Stimulated activated CD4-positive, alpha-beta T cell treated with anti-CD3 and anti-CD28 coated beads, Interleukin-2, amount 100 ng/mL, for 4 hours (primary cell): Measurements from ENCODE around the gene CENPM.

Experiments
- DNase-seq: peaks from one replicate; pipeline ENCODE4 v3.0.0-alpha.2; 2020; ENCODE audit warnings: low read depth

CENPM gene

DNA sequence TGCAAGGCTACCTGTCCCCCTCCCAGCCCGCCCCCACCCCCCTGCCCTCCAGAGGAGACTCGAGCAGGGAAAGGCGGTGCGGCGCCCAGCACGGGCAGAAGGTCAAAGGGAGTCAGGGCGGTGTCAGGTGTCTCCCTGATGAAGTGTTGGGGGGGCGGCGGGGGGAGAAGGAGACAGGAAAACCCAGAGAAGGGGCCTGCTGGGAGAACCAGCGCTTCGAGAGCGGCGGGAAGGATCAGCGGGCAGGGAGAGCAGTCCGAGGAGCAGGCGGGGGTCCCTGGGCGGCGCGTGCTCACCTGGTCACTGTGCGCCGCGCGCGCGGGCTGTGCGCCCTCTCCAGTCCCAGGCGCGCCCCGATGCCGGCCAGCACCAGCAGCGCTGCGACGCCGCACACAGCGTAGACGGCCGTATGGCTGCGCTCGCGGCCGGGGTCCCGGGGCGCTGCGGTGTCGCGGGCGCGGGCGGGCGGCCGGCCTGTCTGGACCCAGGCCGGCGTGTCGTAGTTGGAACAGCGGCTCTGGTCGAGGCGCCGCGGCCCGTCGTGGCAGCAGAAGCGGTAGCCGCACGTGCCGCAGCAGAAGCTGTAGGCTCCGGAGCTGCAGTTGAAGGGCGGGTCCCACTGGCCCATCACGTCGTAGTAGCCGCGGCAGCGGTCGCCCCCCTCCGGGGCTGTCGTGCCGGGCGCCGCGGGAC lies 33.0 kb downstream of the CENPM start:
- DNase-seq = no peak

DNA sequence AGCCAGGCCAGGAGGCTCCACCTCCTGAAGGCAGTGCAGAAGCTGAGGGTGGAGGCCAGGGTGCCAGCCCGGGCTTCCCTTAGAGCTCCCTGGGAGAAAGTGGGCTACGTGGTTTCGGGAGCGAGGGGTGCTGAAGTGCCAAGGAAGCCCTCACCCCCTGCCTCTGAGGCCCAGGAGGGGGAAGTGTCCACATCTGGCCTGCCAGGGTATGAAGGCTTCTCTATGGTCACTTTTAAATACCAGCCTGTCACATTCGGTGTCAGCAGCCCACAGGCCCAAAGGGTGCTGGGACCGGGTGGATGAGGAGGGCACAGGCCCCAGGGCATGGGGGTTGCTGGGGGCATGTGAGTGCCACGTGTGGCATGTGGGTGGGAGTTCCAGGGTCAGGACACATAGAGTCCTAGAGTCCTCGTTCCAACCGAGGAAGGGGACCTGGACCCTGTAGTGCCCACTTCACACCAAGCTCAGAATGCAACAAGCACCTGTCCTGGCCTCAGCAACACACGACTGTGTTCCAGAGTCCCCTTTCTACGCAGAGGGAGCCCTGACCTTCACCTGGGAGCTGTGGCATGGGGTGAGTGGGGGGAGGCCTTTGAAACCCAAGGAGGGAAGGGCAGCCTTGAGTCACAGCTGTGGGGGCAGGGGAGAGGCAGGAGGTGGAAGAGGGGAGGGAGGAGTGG lies 33.8 kb downstream of the CENPM start:
- DNase-seq = no peak

DNA sequence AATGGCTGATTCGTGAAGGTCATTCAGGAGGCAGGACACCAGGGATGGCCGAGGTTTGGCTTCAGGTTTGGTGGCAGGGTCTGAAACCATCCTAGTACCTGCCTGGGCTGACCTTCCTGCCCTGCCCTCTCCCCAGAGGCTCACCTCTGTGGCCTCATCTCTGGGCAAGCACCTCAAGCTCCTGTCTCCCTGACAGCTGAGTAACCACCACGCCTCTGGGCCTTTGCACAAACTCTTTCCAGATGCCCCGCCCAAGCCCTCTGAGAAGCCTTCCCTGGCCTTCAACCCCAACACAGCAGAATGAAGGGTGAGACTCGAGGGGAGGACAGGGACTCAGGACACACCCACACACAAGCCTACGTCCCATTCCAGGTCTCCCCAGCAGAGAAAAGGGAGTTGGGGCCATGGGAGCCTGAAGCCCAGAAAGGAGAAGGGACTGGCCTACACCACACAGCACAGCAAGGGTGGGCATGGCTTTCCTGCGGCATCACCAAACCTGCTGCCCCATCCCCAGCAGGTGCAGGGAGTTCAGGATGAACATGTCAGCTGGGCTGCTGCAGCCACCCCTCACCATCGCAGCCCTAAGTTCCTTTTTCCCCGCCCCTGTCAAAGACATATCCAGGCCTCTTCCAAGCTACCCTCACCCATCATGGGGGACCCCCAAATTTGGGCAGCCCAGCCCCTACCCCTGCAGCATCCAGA lies 34.5 kb downstream of the CENPM start:
- no peak for DNase-seq

DNA sequence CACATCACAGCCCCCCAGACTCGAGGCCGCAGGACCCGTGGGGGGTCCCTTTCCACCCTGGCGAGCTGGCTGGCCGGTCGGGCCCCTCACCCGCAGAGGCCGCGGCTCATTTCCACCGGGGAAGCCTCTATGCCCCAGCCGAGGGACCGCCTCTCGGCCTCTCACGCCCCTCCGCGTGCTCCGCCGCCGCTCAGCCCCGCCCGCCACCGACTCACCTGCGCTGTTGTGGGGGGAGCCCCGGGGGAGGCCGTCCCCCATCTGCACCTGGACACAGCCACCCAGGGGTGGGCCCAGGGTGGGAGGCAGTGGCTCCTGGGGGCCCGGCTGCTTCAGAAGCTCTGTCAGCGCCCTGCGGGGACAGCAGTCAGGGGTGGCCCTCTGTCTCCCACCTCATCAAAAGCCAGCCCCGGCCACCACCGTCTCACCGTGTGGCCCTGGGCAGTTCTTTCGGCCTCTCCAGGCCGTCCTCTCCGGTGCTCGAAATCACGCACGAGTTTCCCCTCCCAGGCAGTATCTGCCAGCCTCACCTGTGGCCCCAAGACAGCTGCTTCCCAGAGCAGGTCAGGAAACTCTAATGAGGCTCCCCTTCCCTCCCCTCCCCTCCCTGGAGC lies 35.8 kb downstream of the CENPM start:
- DNase-seq = no peak

DNA sequence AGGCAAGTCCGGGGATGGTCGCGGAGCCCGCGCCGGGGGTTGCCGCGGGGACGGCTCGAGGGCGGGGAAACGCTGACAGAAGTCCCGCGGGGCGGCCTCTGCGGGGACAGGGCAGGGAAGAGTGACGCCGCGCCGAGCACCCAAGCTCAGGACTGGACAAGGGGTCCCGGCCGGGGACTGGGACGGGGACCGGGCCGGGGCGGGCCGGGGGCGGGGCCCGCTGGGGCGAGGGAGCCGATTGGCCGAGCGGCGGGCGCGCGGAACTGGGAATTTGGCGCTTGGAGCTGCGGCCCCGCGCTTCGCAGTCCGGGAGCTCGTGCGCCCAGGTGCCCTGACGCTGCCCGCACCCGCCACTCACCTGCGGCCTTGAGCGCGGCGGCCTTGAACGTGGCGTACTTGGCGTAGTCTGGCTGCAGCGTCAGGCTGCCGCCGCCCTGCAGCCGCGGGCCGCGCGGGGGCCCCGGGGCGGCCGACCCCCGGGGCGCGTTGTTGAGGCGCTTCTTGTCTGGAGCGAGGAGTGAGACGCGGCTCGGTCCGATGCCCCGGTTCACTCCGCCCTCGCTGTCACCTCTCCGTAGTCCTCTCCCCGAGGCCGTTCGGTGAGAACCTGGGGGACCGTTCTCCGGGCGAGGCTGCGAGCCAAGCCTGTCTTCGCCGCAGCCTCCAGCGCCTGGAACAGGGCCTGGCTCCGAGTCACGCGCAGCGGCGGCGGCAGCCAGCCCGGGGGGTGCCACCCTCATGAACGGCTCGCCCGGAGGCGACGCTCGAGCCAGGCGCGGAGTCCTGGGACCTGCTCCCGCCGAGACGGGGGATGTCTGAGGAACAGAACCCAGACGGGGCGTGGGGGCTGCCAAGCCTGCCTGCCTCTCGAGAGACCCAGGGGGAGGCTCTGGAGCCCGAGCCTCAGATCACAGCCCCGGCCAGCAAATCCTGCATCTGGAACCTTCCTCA lies 36.6 kb downstream of the CENPM start:
- DNase-seq = no peak

DNA sequence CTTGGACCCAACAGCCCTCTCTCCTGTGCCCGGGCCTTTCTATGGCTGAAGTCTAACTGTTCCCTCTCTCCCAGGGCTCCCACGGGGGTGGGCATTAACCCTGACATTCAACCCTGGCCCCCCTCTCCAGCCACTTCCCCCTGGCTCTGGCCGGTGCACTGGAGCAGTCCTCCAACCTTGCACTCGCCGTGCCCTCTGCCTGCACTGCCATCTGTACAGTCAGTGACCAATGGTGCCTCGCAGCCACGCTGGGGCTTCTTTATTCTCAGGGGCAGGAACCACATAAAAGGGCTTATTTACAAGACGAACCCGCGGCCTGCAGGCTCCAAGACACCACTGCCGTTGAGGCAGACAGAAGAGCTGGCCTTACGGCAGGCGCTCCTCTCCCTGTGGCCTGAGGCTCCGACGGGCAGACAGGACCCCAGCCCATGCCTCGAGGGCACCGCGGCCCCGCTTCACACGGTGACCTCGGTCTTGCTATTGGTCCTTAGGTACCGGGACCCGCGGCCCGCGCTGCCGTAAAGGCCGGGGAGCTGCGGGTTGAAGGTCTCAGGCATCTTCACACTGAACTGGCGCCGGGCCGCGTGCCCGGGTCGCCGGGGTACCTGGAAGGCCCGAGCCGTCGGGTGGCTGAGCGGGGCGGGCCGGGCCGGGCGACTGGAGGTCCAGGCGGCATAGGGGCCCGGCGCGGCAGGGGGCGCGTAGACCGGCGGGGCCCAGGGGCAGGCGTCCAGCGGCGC lies 37.5 kb downstream of the CENPM start:
- DNase-seq = no peak

DNA sequence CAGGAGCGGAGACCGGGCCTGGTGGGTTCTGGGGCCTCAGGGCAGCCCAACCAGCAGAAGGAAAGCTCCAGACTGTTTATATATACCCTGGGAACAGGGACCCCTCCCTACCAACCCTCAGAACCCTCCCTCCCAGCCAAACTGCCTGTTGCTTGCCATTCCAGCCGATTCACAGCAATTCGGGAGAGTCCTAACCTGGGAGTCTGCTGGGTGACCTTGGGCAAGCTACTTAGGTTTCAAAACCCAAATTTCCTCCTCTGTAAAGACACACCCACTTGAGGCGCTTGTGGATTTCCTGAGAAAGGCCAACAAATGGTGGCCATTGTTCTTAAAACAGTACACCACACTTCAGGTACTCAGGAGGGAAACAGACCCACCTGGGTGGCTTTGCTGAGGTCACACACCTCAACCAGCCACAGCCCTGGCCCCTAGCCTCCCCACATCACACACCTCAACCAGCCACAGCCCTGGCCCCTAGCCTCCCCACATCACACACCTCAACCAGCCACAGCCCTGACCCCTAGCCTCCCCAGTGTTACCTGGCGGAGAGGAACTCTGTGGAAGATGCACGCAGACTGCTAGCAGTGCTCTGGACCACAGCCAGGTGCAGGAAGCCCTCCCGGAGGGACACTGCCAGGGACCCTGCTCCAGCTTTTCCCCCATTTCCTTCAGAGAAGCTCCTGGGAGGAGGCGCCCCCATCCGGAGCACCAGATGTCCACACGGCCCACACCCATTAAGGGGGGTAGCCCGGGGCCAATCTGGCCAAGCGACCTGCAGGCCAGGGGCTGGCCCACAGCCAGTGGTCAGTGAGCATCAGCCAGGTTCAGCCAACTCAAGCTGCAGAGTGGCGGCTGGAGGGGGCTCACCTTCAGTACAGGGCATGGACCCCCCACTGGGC lies 38.3 kb downstream of the CENPM start:
- no peak for DNase-seq

DNA sequence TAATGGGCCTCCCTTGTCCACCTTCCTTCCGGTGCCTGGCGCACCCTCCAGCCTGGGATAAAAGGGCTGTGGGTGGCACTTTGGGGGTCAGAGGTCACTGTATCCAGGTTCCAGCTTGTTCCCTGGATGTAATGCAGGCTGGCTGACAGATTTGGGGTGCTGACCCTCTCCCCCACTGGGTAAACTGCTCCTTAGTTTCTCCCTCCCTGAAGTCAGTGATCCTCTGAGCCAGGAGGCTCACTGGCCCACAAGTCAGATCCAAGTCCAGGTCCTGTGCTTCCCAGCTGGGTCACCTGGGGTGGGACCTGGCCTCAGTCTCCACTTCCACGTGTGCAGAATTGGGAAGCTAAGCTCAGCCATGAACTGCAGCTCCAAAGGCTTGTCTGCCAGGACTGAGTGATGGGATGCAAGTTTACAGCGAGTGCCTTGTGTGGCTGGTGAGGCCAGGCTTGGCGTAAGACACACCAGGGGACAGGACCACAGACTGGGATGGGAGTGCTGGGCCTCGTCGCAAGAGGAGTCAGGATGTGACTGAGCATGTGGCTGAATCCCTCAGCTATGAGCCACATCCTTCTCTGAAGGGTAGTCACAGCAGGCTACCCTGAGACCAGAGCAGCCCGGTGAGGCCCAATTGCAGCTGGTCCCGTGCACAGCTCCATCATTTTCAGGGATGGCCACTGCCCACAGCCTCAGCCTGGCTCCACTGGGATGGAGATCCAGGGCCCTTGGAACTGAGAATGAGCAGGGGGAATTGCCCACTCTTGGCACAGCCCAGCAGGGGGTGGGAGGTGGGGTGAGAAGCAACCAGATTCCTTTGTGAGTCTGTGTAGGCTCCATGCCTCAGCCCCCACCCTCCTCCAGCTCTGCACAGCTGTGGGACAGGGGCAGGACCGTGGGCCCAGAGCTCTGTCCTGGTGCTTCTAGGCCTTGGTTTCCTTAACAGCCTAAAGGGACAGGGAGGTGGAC lies 39.2 kb downstream of the CENPM start:
- no peak for DNase-seq

DNA sequence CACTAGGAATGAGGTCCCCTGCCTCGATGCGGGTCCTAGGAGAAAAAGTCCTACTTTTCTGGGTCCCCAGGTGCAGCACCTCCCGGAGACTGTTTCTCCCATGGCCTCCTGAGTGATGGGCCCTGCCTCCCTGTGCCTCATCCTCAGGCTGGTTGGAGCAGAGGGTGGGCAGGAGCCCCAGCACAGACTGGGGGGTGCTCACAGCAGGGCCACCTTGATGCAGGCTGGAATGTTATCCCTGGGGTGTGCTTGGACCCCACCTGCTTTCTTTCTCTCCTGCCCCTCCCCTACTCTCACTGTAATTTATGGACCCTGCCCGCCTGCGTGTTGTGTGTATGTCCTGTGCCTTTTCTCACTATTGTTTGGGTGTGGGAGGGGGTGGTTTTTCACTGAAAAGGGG lies 40.1 kb downstream of the CENPM start:
- no peak for DNase-seq

DNA sequence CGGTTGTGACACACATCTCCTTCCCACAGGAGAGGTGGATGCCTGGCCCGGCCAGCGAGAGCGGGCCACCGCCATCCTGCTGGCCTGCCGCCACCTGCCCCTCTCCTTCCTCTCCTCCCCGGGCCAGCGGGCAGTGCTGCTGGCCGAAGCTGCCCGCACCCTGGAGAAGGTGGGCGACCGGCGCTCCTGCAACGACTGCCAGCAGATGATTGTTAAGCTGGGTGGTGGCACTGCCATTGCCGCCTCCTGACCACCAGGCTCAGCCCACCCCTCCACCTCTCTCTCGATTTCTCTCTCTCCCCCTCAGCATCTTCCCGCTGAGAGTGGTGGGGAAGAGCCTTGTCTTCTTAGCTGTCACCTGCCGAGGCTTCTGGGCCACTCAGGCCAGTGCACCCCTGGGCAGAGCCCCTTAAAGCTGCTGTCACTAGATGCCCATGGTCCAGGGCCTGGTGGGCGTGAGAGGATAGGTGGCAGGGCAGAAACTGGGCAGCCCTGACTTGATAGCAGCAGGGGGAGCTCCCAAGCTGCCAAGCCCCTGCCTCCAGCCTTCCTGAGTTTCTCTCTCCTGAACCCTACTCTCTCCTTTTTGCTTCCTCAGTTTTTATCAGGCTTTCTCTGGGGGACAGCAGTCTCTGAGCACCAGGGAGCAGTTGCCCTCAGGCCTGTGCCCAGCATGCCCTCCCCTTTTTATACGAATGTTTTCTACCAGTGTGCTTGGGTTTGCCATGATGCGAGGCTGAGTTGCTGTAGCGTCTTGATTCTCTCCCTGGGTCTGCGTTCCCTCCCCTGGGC lies 41.3 kb downstream of the CENPM start:
- DNase-seq = no peak

DNA sequence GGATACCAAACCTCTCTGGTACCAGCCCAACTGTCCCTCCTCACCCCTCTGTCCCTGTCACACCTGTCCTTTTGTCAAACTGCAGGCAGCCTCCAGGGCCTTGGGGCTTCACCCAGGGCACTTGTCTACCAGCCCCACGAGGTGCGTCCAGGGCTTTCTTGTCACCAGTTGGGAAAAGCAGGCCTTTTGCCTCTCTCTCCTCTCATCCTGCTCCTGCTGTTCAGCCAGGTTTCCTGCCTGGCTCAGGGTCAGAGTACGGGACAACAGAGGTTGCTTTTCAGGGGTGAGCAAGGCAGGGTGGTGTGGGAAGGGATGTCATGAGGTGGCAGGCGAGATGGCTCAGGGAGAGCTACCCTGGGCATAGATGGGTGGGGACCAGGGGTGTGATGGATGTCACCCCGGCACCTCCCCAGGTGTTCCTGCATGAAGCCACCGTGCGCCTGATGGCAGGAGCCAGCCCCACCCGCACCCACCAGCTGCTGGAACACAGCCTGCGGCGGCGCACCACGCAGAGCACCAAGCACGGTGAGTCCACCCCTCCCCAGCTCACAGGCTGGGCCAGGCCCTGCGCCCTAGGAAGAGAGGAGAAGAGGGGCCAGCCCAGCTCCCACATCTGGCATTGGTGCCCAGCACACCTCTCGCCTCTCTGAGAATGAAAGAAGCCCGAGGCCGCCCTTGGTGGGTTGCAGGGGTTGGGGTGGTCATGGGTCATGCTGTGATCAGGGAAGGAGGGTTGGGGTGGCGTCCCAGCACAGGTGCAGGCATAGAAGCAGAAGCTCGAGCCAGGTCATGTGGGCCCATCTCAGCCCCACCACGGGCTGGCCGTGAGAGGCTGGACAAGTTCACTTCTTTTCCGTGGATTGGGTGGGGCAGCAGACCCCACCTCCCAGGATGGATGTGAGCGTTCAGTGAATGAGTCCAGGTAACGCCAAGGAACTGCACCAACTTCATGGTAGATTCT lies 42.2 kb downstream of the CENPM start:
- DNase-seq = no peak

DNA sequence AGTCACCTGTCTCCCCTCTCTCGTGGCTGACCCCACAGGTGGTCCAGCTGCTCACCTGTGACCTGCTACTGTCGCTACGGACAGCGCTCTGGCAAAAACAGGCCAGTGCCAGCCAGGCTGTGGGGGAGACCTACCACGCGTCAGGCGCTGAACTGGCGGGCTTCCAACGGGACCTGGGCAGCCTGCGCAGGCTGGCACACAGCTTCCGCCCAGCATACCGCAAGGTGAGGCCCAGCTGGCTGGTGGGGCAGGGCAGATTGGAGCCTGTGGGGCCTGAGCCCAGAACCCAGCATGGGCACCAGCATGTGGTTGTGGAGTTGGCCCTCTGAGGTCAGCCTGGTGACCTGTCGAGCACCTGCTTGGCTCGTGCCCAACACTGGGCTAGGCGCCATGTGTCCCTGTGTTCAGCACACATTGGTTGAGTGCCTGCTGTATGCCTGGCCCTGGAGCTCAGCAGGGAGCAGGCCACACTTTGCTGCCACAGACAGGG lies 44.0 kb downstream of the CENPM start:
- no peak for DNase-seq

DNA sequence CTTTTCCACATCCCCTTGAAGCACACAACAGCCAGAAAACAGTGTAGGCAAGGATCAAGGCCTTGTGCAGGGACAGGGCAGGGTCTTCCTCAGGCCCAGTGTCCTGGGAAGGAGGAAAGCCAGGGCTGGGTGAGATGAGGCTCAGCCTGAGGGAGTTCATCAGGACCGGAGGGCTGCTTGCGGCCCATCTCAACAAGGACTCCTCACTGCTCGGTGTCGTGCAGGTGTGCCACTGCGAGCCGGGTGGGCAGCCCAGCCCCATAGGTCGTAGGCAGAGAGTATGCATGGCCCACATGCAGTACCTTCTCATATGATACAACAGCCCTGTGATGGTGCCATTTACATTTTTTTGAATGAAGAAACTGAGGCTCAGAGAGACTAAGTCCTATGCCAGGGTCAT lies 44.9 kb downstream of the CENPM start:
- DNase-seq = no peak

DNA sequence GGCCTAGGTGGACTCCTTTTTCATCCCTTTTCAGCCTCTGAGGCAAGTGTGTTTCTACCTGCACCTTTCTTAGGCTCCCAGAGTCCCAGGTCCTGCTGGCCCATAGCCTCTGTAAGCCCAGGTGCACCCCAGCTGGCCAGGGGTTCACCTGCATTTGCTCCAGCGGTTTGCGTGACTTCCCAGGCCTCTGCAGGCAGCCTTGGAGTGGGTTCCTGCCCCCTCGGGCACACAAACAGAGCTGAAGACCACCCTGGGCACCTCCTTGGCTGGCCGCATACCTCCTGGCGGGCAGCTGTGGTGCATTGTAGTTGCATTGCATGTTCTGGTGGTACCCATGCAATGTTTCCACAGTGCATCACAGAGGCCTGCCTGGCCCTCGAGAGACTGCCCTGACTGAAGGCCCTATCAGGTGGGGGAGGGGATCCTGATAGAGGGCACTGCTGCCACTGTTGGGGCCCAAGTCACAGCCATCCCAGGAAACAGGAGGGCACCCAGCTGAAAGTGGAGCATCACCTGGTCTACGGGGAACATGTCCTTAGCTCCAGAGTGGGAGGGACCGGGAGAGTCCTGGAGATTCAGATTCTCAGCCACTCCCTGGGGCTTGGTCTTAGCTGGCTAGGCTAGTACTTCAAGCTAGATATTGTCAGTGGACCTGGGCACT lies 46.2 kb downstream of the CENPM start:
- DNase-seq = no peak

DNA sequence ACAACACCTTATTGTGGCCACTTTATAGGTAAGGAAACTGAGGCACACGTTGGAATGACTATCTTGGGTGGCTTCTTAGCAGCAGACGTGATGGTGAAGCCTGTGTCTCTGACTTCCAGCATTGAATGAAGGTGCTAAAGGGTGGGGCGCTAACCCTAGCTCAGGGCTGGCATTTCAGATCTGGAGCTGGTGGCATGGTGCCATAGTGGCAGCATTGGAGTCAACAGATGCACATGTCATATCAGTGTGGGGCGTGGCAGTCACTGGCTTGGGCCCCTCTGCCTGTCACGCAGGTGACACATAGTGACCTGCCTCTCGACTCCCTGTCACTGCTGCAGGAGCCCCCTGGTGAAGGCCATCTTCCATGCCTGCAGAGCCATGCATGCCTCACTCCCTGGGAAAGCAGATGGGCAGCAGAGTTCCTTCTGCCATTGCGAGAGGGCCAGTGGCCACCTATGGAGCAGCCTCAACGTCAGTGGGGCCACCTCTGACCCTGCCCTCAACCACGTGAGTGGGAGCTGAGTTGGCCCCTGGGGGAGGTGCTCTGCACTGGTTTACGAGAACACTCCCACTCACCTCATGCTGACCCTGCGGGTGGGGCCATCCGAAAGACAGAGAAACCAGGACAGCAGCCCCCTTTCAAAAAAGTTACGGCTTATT lies 46.8 kb downstream of the CENPM start:
- no peak for DNase-seq

DNA sequence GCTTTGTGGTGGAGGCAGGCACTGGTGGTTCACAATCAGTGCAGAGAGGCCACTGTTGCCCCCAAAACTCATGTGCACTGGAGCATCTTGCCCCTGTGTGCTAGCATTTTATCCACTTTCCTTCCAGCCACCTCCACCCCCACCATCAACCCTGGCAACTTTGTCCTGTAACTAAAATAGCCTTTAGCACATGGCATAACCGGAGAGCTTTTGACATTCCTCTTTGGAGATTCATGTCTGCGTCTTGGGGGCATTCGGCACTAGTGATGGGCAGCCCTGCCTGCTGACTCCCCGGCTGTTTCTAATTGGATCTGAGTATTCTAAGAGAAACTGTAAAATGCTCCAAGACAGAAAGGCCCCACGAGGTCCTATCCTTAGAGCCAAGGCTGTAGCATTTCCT lies 47.8 kb downstream of the CENPM start:
- no peak for DNase-seq
